ENCODE data around the gene YBX3.

The YBX3 gene

GRCh38 chr12:10721651-10722501 is 1.2 kb downstream of the YBX3 start:
- DNase-seq (ENCODE audit: low read depth) = peak; percentile 99

GRCh38 chr12:10720974-10721650 is 2.0 kb downstream of the YBX3 start:
- peak; percentile 76 for DNase-seq (ENCODE audit: low read depth)

GRCh38 chr12:10719482-10719881 is 3.6 kb downstream of the YBX3 start:
- no peak for DNase-seq (ENCODE audit: low read depth)

GRCh38 chr12:10718279-10718821 is 4.8 kb downstream of the YBX3 start:
- peak; percentile 83 for DNase-seq (ENCODE audit: low read depth)

- DNase-seq (ENCODE audit: low read depth) = peak; percentile 41
Measured at GRCh38 chr12:10717410-10717809, 5.7 kb downstream of the YBX3 start.

- DNase-seq (ENCODE audit: low read depth) = peak; percentile 89
Measured at GRCh38 chr12:10716704-10717315, 6.3 kb downstream of the YBX3 start.

- no peak for DNase-seq (ENCODE audit: low read depth)
Measured at GRCh38 chr12:10716277-10716676, 6.8 kb downstream of the YBX3 start.

- no peak for DNase-seq (ENCODE audit: low read depth)
Measured at GRCh38 chr12:10715491-10715890, 7.6 kb downstream of the YBX3 start.

- no peak for DNase-seq (ENCODE audit: low read depth)
Measured at GRCh38 chr12:10709808-10710207, 13.3 kb downstream of the YBX3 start.

GRCh38 chr12:10708862-10709261 is 14.3 kb downstream of the YBX3 start:
- no peak for DNase-seq (ENCODE audit: low read depth)

- DNase-seq (ENCODE audit: low read depth) = peak; percentile 31
Measured at GRCh38 chr12:10705655-10706054, 17.5 kb downstream of the YBX3 start.

GRCh38 chr12:10701843-10702242 is 21.3 kb downstream of the YBX3 start:
- no peak for DNase-seq (ENCODE audit: low read depth)

GRCh38 chr12:10701131-10701681 is 21.9 kb downstream of the YBX3 start:
- no peak for DNase-seq (ENCODE audit: low read depth)

GRCh38 chr12:10700581-10700980 is 22.5 kb downstream of the YBX3 start:
- no peak for DNase-seq (ENCODE audit: low read depth)

- no peak for DNase-seq (ENCODE audit: low read depth)
Measured at GRCh38 chr12:10697862-10698261, 25.3 kb downstream of the YBX3 start.

- DNase-seq (ENCODE audit: low read depth) = no peak
Measured at GRCh38 chr12:10697156-10697555, 26.0 kb downstream of the YBX3 start.

GRCh38 chr12:10690906-10691305 is 32.2 kb downstream of the YBX3 start:
- DNase-seq (ENCODE audit: low read depth) = peak; percentile 31

- DNase-seq (ENCODE audit: low read depth) = no peak
Measured at GRCh38 chr12:10689146-10689545, 34.0 kb downstream of the YBX3 start.

- DNase-seq (ENCODE audit: low read depth) = no peak
Measured at GRCh38 chr12:10688042-10688441, 35.1 kb downstream of the YBX3 start.

GRCh38 chr12:10673659-10674384 is 49.3 kb downstream of the YBX3 start, which contains the start of gene STYK1:
TSS of gene STYK1 (minus strand) at chr12:10674052. CDS start at chr12:10634618, 39,434 bp downstream.
- DNase-seq (ENCODE audit: low read depth) = peak; percentile 15

- DNase-seq (ENCODE audit: low read depth) = no peak
Measured at GRCh38 chr12:10672231-10672868, 50.8 kb downstream of the YBX3 start.
